BLaER1 treated with 17β-estradiol and CSF1 and Interleukin-3, amounts not matched to agents 10 nM and 100 nM (cell line): Measurements from ENCODE around the gene NEK6.
"Not testable (repeated sequence)": the region's sequence is repeated elsewhere in the genome, so short reads cannot be mapped to it uniquely, and the experiment has no call there.

Source experiments
- H3K27ac ChIP-seq, 11 experiments: shearing (Covaris generic); formaldehyde crosslinking; 2 replicates each; pipeline ENCODE4 v1.8.1; 2022
- H3K27me3 ChIP-seq, 11 experiments: shearing (Covaris generic); formaldehyde crosslinking; 2 replicates each; pipeline ENCODE4 v1.8.1; 2022
- H3K36me3 ChIP-seq, 11 experiments: shearing (Covaris generic); formaldehyde crosslinking; 2 replicates each; pipeline ENCODE4 v1.8.1; 2022
- H3K4me1 ChIP-seq, 10 experiments: shearing (Covaris generic); formaldehyde crosslinking; 2 replicates each; pipeline ENCODE4 v1.8.1; 2022
- H3K4me2 ChIP-seq, 11 experiments: shearing (Covaris generic); formaldehyde crosslinking; 2 replicates each; pipeline ENCODE4 v1.8.1; 2022
- H3K4me3 ChIP-seq, 10 experiments: shearing (Covaris generic); formaldehyde crosslinking; 2 replicates each; pipeline ENCODE4 v1.8.1; 2022
- H3K9ac ChIP-seq, 11 experiments: shearing (Covaris generic); formaldehyde crosslinking; 2 replicates each; pipeline ENCODE4 v1.8.1; 2022
- H3K9me3 ChIP-seq, 11 experiments: shearing (Covaris generic); formaldehyde crosslinking; replicated peaks in 1 of 11; 2 replicates each; pipeline ENCODE4 v1.8.1; 2022
- H4K20me1 ChIP-seq, 11 experiments: shearing (Covaris generic); formaldehyde crosslinking; 2 replicates each; pipeline ENCODE4 v1.8.1; 2022
- Cebpa-rat ChIP-seq, 11 experiments: shearing (Covaris generic); IDR thresholded peaks; 2 replicates each; pipeline ENCODE4 v1.8.1; 2022

Gene NEK6

GRCh38 chr9:124239249-124240073 is 18.3 kb upstream of the NEK6 start:
- peak overlapping the region; percentile 49 to 94 (median 62) for H3K4me2 ChIP-seq
- H3K27ac ChIP-seq, result peak overlapping the region in 2 of 11 experiments; percentile 1 to 53; a peak in 3 of 22 replicates
- TF ChIP-seq Cebpa-rat (IDR thresholded peaks at IDR 0.05), result no peak
- peaks cover 54 to 61% (median 59%) of the 10 kb centered on the region in 10 experiments for H3K4me1 ChIP-seq
- no peaks in the 10 kb centered on the region for H3K27me3 ChIP-seq
- no peaks in the 10 kb centered on the region for H4K20me1 ChIP-seq
- H3K9me3 ChIP-seq, result peaks cover 2 to 12% (median 8%) of the 10 kb centered on the region in 11 experiments; a peak in 17 of 22 replicates
- H3K36me3 ChIP-seq, result no peaks in the 10 kb centered on the region
- H3K4me3 ChIP-seq, result no peak overlapping the region
- no peak overlapping the region for H3K9ac ChIP-seq

GRCh38 chr9:124242331-124243194 is 15.2 kb upstream of the NEK6 start:
- peak overlapping the region; percentile 79 to 97 (median 91) for H3K4me2 ChIP-seq
- H3K36me3 ChIP-seq, result no peaks in the 10 kb centered on the region
- peak overlapping the region; percentile 12 to 58 (median 50); a peak in 17 of 20 replicates for H3K4me3 ChIP-seq
- H3K9ac ChIP-seq, result peak overlapping the region in 10 of 11 experiments; percentile 4 to 64 (median 52); a peak in 18 of 22 replicates
- no peaks in the 10 kb centered on the region for H3K9me3 ChIP-seq
- H3K27ac ChIP-seq, result peak overlapping the region in 9 of 11 experiments; percentile 48 to 75 (median 72); a peak in 19 of 22 replicates
- H3K27me3 ChIP-seq, result no peaks in the 10 kb centered on the region
- no peak for TF ChIP-seq Cebpa-rat (IDR thresholded peaks at IDR 0.05)
- peaks cover 54 to 63% (median 59%) of the 10 kb centered on the region in 10 experiments for H3K4me1 ChIP-seq
- no peaks in the 10 kb centered on the region for H4K20me1 ChIP-seq

GRCh38 chr9:124247393-124247792 is 10.4 kb upstream of the NEK6 start:
- H3K4me1 ChIP-seq, result peaks cover 17 to 35% (median 29%) of the 10 kb centered on the region in 10 experiments
- not testable (repeated sequence) for H3K36me3 ChIP-seq, H3K27ac ChIP-seq, H4K20me1 ChIP-seq, H3K9me3 ChIP-seq, H3K4me3 ChIP-seq, H3K4me2 ChIP-seq, H3K9ac ChIP-seq, H3K27me3 ChIP-seq

DNA sequence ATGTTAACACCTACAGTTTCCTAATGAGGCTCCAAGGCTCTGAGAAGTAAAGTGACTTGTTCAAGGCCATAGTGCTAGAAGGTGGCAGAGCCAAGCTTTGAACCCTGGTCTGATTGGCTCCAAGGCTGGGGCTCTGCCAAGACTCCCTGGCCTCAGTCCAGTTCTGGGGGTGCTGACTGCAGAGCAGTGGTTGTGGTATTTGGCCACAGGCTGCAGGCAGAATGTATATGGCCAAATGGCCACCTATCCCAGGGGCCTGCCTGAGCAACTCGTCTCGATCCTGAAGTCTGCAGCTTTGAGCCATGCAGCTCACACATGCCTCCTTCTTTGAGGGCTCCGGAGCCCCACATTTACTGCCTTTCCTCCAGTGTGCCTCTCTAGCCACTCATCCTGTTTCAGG is 9.7 kb upstream of the NEK6 start:
- H3K4me2 ChIP-seq, result no peak overlapping the region
- H3K4me3 ChIP-seq, result no peak overlapping the region
- H3K4me1 ChIP-seq, result peaks cover 11 to 30% (median 23%) of the 10 kb centered on the region in 10 experiments
- no peak overlapping the region for H3K27ac ChIP-seq
- H3K9ac ChIP-seq, result no peak overlapping the region
- H3K27me3 ChIP-seq, result no peaks in the 10 kb centered on the region
- no peak for TF ChIP-seq Cebpa-rat (IDR thresholded peaks at IDR 0.05)
- no peaks in the 10 kb centered on the region for H4K20me1 ChIP-seq
- no peaks in the 10 kb centered on the region for H3K36me3 ChIP-seq
- no peaks in the 10 kb centered on the region for H3K9me3 ChIP-seq

- TF ChIP-seq Cebpa-rat (IDR thresholded peaks at IDR 0.05), result no peak
- no peak overlapping the region for H3K4me3 ChIP-seq
- no peak overlapping the region for H3K4me2 ChIP-seq
- no peaks in the 10 kb centered on the region for H4K20me1 ChIP-seq
- no peaks in the 10 kb centered on the region for H3K9me3 ChIP-seq
- H3K27ac ChIP-seq, result no peak overlapping the region
- H3K27me3 ChIP-seq, result no peaks in the 10 kb centered on the region
- no peak overlapping the region for H3K9ac ChIP-seq
- peaks cover 2 to 30% (median 21%) of the 10 kb centered on the region in 10 experiments; a peak in 18 of 20 replicates for H3K4me1 ChIP-seq
- no peaks in the 10 kb centered on the region for H3K36me3 ChIP-seq
Observed at GRCh38 chr9:124248960-124249359, 8.8 kb upstream of the NEK6 start.

DNA sequence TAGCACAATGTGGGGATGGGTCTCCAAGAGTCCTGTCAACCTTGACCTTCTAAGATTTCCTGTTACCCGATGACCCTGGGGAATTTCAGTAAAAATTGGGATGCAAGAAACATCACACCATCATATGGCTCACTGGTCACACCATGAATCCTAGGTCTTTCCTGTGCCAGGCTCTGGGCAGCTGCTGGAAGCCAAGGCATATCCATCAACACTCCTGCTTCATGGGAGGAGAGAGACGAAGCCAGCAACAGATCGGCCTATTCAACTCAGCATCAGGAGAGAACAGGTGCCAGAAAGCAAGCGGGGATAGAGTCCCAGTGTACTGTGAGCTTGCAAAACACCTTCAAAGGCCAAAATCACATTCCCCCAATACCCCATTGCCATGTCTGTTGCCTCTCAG is 6.5 kb upstream of the NEK6 start:
- no peaks in the 10 kb centered on the region for H4K20me1 ChIP-seq

GRCh38 chr9:124251605-124252378 is 6.0 kb upstream of the NEK6 start:
- H3K4me3 ChIP-seq, result no peak overlapping the region
- H3K9ac ChIP-seq, result no peak overlapping the region
- no peaks in the 10 kb centered on the region for H3K9me3 ChIP-seq
- H3K4me2 ChIP-seq, result peak overlapping the region in 6 of 11 experiments; percentile 18 to 45 (median 37); a peak in 7 of 22 replicates
- no peak overlapping the region for H3K27ac ChIP-seq
- H3K36me3 ChIP-seq, result no peaks in the 10 kb centered on the region
- H3K4me1 ChIP-seq, result peaks cover 15 to 51% (median 43%) of the 10 kb centered on the region in 10 experiments
- no peak for TF ChIP-seq Cebpa-rat (IDR thresholded peaks at IDR 0.05)
- no peaks in the 10 kb centered on the region for H4K20me1 ChIP-seq
- no peaks in the 10 kb centered on the region for H3K27me3 ChIP-seq

More for the DNA sequence above, 6.5 kb upstream of the NEK6 start:
- Histone ChIP-seq H3K4me1 (peaks cover 9 to 46% (median 37%) of the 10 kb centered on the region in 10 experiments), H3K4me3 (no peak overlapping the region), H3K9ac (no peak overlapping the region), H3K27me3 (no peaks in the 10 kb centered on the region), H3K4me2 (peak overlapping the region in 6 of 11 experiments; percentile 18 to 45 (median 37); a peak in 9 of 22 replicates), H3K9me3 (no peaks in the 10 kb centered on the region), H3K36me3 (no peaks in the 10 kb centered on the region), H3K27ac (no peak overlapping the region)
- no peak for TF ChIP-seq Cebpa-rat (IDR thresholded peaks at IDR 0.05)

- H3K9me3 ChIP-seq, H3K27me3 ChIP-seq, H3K9ac ChIP-seq, H3K36me3 ChIP-seq, H3K4me3 ChIP-seq, H4K20me1 ChIP-seq, H3K27ac ChIP-seq: not testable (repeated sequence)
- H3K4me1 ChIP-seq, result peaks cover 23 to 60% (median 52%) of the 10 kb centered on the region in 10 experiments
- H3K4me2 ChIP-seq, result peak overlapping the region in 2 of 11 experiments; percentile 49 to 52; a peak in 1 of 22 replicates
Observed at GRCh38 chr9:124252878-124253277, 4.9 kb upstream of the NEK6 start.
